ENCODE measurements around the gene ZNF516.

DNA sequence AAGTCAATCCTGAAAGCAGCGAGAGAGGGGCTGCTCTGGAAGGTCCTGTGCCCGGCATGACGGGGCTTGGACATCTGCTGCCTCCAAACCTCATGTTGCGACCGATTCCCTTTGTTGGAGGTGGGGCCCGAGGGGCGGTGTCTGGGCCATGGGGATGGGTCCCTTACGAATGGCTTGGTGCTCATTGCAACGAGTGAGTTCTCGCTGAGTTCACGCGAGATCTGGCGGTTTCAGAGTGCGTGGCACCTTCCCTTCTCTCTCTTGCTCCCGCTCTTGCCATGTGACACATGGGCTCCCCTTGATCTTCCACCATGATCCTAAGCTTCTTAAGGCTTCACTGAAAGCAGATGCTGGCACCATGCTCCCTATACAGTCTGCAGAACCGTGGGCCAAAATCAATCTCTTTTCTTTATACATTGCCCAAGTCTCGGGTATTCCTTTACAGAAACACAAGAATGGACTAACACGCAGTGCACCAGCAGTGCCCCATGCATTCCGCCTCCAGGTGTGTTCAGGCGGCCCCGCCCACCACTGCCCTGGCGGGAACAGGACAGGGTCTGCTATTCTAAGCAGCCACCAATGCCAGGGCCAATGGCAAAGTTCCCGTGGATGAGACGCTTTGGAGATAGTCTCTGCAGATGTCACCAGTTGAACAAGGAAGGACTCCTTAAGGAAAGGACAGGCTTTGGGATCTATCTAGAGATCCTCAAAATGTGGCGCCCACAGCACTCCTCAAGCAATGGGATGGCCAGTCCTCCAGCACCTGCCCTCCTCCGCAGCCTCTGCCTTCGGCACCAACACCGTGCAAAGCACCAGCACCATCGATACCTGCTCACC, 63.4 kb downstream of the ZNF516 start:
- TF ChIP-seq, protein P1, sequence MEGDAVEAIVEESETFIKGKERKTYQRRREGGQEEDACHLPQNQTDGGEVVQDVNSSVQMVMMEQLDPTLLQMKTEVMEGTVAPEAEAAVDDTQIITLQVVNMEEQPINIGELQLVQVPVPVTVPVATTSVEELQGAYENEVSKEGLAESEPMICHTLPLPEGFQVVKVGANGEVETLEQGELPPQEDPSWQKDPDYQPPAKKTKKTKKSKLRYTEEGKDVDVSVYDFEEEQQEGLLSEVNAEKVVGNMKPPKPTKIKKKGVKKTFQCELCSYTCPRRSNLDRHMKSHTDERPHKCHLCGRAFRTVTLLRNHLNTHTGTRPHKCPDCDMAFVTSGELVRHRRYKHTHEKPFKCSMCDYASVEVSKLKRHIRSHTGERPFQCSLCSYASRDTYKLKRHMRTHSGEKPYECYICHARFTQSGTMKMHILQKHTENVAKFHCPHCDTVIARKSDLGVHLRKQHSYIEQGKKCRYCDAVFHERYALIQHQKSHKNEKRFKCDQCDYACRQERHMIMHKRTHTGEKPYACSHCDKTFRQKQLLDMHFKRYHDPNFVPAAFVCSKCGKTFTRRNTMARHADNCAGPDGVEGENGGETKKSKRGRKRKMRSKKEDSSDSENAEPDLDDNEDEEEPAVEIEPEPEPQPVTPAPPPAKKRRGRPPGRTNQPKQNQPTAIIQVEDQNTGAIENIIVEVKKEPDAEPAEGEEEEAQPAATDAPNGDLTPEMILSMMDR (IDR thresholded peaks at IDR 0.05) = no peak
- no peak for TF ChIP-seq POLR2A (IDR thresholded peaks at IDR 0.05)
